PC-3 (cell line): ENCODE data around the gene TTYH2.

Experiments
- EZH2 ChIP-seq: fragments of 300-600 bp; sonication (generic); IDR thresholded peaks from one replicate; pipeline ENCODE4 v1.6.1; 2017; ENCODE audit warnings: antibody characterized with exemption, mild to moderate bottlenecking, low read length; ENCODE audit not compliant: unreplicated experiment
- EZH2phosphoT487 ChIP-seq: fragments of 300-600 bp; sonication (generic); IDR thresholded peaks from 2 replicates; pipeline ENCODE4 v1.6.1; 2018; ENCODE audit warnings: mild to moderate bottlenecking, antibody characterized with exemption, low read length, borderline replicate concordance
- TF ChIP-seq, protein P1 (sequence below): fragments of 300-600 bp; sonication (generic); conservative IDR thresholded peaks from 2 replicates; pipeline ENCODE4 v1.5.1; 2017; ENCODE audit warnings: antibody characterized with exemption, low read depth, mild to moderate bottlenecking, low read length

DNA sequence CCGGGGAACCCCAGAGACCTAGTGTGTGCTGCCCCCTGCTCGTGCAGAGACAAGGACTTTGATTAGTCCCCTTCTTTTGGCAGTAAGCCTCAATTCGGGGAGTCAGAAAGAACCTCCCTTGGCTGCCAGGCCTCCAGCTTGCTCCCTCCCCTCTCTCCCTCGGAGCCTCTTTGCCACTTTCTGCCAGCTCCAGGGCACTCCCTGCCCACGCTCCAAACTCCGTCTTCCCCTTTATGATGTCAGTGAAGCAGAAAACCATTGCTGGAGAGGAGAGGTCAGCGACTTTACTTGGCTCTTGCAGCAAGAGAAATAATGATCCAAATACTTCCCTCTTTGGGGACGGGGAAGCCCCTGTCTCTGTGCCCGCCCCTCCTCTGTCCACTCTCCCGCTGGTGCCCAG lies 28.1 kb downstream of the TTYH2 start:
- TF ChIP-seq, protein P1, sequence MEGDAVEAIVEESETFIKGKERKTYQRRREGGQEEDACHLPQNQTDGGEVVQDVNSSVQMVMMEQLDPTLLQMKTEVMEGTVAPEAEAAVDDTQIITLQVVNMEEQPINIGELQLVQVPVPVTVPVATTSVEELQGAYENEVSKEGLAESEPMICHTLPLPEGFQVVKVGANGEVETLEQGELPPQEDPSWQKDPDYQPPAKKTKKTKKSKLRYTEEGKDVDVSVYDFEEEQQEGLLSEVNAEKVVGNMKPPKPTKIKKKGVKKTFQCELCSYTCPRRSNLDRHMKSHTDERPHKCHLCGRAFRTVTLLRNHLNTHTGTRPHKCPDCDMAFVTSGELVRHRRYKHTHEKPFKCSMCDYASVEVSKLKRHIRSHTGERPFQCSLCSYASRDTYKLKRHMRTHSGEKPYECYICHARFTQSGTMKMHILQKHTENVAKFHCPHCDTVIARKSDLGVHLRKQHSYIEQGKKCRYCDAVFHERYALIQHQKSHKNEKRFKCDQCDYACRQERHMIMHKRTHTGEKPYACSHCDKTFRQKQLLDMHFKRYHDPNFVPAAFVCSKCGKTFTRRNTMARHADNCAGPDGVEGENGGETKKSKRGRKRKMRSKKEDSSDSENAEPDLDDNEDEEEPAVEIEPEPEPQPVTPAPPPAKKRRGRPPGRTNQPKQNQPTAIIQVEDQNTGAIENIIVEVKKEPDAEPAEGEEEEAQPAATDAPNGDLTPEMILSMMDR: no peak
- TF ChIP-seq EZH2phosphoT487 (no peak), EZH2 (no peak)
